HG02981 (cell line): ENCODE data around the gene EPHA1.
"Not testable (repeated sequence)": the region's sequence is repeated elsewhere in the genome, so short reads cannot be mapped to it uniquely, and the experiment has no call there.

Experiments used
- ATAC-seq: cut with Tn5 transposase; IDR thresholded peaks from one replicate; pipeline ENCODE4 v1.9.1; 2021; ENCODE audit warnings: mild to moderate bottlenecking, moderate library complexity; ENCODE audit not compliant: unreplicated experiment

EPHA1 gene

DNA sequence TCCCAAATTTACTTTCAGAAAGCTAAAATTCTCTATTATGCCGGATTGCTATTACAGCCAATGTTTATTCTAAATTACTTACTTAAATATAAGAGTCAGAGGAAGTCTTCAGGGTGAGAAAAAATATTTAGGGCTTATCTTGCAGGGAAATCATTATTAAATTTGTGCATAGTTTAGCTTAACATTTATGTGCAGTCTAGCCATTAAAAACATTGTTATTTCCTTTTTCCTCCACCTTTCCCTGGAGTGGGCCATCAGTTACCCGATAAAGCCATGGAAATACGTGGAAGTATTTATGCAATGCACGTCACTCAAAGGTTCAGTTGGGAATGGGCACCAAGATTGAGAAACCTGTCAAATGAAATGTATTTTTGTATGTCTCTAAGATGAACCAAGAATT, 25.1 kb upstream of the EPHA1 start:
- ATAC-seq: no peak

DNA sequence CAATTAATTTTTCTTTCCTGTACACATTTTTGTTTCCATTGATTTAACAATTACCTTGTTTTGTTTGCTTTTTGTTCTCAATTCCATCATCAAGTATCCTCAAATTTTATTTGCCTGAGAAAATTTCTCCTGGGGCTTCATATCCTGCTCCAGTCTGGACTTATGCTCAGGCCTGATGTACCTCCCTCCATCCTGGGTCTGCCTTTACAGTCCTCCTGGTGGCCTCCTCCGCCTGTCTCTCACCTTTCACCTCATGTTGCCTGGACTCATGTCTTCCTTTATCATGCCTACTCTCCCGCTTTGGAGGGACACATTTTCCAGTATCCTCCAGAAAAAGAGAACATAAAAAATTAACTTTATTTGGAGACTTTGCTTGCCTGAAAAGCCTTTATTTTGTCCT, 22.5 kb upstream of the EPHA1 start:
- no peak for ATAC-seq

DNA sequence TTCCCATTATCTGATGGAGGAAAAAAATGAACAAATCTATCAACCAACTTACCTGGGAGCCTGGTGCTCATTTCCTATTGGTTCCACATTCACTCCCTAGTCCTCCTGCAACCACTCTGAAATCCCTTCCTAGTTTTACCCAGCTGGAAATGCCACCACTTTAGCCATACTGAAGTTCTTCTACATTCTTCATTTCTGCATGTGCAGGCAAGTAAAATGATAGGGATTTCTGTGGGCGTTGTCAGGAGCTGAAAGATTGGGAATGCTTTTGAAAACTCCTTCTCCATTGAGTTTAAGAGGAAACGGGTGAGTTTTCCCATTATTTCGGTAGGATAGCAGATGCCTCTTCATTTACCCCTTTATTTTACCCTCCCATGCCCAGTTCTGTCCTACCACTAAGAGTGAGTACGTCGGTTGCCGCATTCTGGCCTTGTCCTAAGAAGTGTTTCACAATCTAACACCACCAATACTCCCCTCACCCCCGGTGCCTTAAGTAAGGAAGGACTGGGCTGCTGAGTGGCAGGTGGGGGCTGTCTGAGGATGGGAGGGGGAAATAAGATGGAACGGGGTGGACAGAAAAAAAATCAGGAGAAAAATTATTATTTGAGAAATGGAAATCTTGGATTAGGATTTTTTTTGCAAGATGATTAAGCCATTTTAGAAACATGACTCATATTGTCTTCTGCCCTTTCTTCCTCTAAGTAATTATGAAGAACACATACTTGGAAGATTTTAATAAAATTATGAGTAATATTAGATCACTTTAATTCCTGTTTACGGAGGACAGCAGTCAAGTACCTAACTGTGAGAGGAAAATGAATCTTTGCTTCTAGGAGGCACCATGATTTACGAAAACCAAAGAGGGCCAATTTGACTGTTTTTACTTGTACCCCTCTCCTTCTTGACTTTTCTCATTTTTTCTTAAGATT, 21.4 kb upstream of the EPHA1 start:
- no peak for ATAC-seq

DNA sequence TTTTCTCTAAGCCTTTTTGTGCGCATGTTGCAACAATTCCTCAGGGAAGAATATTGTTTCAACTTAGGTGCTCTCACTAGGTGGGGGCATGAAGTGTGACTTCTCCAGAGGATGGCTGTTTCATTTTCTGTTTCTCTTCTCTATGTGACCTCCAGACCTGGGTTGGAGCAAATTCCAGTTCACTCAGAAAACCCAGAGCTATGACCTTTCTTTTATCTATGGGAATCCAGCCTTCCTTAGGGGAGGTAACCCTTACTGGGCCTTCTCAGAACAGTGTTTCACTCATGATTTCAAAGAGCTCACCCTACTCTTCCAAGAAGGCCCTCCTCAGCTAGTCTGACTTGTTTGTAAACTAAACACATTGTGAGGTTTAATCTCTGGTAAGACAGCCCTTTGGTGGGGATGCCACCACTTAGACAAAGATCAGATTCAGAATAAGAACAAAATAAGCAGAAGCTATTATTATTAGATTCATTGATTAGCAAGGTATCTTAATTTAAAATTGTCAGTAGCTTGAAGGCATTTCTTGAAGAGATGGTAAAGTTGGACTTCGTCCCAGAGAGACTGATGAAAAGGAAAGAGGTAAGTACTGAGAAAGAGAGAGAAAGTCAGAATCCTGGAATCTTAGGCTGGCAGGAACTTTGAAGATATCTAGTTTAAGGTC, 18.0 kb upstream of the EPHA1 start:
- ATAC-seq: no peak

DNA sequence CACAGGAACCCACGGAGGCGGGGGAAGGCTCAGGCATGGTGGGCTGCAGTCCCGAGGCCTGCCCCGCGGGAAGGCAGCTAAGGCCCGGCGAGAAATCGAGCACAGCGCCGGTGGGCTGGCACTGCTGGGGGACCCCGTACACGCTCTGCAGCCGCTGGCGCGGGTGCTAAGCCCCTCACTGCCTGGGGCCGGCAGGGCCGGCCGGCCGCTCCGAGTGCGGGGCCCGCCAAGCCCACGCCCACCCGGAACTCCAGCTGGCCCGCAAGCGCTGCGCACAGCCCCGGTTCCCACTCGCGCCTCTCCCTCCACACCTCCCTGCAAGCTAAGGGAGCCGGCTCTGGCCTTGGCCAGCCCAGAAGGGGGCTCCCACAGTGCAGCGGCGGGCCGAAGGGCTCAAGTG, 15.8 kb upstream of the EPHA1 start:
- ATAC-seq: not testable (repeated sequence)

DNA sequence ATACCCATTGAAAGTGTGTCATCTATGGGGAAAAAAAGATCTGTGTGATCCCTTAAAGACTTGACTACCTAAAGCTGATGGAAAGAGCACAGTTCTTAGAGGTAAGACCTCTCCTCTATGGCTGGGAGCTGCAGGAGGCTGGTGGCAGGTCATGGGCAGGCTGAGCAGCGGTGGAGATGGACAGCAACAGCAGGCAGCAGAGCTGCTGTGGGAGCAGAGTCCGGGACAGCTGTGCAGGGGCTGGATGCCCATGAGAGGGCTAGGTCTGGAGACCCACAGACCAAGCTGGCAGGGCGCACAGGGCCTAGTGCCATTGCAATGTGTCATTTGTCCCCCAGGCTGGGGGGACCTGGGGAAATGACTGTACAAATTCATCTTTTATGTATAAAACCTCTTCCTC, 13.4 kb upstream of the EPHA1 start:
- ATAC-seq: no peak

DNA sequence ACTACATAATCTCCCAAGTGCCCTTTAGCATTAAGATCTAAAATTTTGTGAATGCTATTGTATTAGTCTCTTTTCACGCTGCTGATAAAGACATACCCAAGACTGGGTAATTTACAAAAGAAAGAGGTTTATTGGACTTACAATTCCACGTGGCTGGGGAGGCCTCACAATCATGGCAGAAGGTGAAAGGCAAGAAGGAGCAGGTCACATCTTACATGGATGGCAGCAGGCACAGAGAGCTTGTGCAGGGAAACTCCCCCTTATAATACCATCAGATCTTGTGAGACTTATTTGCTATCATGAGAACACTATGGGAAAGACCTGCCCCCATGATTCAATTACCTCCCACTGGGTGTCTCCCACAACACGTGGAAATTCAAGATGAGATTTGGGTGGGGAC, 12.0 kb upstream of the EPHA1 start:
- ATAC-seq: not testable (repeated sequence)

DNA sequence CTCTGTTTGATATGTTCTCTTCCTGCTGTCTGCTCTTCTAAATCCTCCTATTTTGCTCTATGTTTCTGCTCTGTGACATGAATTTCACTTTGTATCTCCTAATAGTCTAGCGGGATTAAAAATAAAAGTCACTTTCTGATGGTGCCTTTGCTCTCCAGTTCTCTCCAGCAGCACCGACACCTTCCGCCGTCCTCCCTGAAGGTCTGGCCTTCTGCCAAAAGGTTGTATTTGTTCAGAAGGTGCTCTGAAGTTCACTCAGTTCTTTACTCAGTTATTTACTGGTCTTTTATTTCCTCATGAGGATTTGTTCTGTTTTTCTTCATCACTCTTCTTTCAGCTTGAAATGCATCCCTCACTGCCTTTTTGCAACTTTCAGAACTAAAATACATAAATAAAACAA, 11.2 kb upstream of the EPHA1 start:
- no peak for ATAC-seq

DNA sequence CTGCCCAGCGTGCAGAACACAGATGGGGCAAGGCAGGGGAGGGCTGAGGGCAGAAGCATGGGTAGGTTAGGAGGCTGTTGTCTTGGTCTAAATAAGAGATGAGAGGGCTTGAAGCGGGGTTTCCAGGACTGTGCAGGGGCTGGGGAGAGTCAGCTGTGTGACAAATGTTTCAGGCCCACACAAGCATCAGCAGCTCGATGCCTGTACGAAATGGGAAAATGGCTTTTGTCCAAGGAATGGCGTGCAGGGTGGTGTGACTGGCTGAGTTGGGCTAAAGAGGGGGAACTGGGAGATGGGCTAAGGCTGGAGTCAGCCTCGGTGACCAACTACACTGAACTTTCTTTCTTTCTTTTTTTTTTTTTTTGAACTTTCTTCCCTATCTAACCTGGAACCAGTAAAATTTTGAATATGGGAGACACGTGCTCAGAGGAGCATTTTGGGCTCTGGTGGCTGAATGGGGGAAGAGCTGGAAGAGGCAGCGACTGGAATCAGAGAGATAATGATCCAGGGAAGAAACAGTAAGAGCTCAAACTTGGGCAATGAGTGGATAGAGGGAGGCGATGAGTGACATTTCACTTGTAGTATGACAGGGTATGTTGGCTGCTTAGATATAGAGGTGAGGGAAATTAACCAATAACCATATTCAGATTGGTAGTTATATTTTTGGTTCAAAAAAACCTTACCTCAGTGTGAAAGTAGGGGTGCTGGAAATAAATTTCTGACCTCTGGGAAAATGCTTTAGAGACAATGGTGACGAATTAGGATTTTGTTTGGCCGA, 10.2 kb upstream of the EPHA1 start:
- no peak for ATAC-seq

DNA sequence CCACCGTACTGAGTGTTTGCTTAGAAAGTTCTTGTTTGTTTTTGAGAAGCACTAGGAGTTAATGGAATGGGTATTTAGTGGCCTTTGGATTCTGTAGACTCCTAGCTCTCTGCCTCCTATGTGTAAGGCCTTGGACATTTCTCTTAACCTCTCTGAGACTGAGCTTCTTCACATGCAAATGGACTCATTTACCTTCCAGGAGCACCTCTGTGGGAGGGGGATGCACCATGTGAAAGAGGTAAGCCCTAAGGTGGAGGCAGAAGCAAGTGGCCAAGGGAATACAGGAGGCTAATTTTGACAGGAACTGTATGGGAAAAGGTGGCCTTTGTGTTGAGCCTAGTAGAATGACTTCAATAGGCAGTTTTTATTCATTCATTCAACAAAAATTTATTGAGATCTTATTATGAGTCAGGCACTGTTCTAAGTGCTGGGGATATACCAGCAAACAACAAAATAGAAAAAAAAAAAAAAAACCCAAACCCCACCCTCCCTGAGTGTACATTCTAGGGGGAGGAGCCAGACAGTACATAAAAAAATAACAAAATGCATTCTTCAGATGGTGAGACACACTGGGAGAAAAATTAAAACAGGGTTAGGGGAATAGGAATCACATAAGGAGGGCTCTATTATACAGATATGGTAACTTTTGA, 9.2 kb upstream of the EPHA1 start:
- ATAC-seq: no peak

DNA sequence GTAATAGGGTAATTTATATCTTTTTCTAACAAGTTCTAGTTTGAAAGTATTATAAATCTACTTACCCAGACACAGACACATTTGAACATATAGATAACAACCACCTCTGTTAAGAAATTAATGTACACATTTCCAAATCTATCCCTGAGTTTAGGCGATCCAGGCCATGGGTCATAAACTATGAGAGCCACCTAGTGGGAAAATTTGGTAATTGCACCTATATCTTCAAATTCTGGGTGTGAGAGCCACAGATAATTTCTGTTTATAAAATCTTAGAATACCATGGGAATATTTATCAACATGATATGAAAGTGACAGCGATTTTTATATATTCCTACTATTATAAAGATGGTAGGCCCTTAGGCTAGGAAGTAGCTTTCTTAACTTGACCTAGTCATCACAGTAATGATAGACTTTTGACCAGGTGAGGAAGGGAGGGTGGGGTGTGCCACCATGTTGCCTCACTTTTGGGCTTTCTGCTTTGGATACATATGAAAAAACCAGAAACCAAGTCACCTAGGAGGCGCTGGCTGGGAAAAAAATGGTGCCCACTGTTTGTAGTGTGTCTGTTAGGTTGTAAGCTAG, 8.0 kb upstream of the EPHA1 start:
- ATAC-seq: no peak

DNA sequence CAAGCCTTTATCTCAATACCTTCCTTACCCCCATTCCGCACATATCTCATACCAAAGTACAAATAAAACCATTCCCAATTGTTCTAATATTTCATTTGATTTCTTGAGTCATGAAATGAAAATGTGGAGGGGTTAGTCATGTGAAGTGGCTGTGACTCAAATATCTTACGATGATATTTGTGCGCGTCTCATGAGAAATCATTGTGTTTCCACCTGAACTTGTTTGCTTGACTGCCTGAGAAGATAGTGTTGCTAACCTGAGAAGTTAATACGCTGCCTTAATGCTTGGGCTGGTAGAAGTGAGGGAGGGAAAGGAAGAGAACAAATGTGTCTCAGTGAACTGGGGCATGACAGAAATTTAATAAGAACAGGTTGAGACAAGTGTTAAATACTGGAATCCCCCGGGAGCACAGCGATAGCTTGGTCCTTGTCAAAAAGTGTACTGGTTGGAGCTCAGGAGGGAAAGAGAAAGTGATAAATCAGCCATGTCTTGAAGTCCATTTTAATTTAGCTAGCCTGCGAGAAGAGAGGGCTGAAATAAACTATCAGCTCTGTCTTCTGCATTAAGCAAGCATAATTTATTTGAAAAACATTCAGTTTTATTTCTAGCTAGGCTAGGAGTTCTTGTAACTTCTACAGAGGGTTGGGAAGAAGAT, 7.2 kb upstream of the EPHA1 start:
- no peak for ATAC-seq

DNA sequence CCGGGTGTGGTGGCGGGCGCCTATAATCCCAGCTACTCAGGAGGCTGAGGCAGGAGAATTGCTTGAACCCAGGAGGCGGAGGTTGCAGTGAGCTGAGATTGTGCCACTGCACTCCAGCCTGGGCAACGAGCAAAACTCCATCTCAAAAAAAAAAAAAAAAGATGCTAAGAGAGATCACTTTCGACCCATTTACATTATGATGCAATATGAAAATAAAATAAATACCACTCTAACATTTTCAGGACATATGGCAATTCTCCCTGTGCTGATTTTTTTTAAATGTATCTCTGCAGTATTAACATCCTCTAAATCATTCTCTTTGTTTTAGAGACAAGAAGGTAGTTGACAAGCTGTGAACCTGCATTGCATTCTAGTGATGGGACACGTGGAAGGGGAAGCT, 6.6 kb upstream of the EPHA1 start:
- ATAC-seq: not testable (repeated sequence)

DNA sequence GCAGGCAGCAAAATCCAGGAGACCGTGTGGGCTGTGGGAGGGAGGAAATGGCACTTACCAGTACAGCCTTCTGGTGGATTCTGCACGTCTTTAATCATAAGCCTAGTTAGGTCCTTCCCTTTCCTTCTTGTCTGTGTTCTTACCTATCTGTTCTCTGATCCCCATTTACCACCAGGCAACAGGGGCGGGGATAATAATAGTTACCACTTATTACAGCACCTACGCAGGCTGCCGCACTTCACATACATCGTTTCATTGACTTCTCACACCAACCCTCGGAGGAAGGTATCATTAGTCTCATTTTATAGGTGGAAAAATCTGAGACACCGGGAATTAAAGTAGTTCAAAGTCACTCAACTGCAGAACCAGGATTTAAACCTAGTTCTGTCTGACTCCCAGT, 4.5 kb upstream of the EPHA1 start:
- no peak for ATAC-seq

DNA sequence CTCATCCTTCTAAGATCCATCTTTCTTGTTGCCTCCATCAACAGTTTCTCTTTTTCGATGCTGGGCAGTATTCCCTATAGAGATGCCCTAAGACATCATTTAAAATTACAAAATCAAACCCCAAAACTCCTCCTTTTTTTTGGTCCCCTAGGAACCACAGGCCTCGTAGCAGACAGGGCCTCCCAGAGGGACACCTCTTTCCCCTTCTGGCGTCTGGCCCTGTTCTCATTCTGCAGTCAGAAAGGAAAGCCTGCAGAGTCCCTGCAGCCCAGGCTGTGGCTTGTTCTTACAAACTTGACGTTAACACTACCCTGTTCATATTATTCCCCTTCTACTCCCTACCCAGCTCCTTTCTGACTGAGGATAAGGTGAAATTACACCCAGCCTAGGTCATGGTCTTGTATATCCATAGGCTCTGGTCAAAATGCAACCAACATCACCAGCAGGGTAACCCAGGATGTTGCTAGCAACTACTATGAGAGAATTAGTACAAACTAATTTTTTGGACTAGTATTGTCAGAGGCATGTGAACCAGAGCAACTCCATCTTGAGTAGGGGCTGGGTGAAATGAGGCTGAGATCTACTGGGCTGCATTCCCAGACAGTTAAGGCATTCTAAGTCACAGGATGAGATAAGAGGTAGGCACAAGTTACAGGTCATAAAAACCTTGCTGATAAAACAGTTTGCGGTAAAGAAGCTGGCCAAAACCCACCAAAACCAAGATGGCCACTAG, 3.5 kb upstream of the EPHA1 start:
- ATAC-seq: no peak

DNA sequence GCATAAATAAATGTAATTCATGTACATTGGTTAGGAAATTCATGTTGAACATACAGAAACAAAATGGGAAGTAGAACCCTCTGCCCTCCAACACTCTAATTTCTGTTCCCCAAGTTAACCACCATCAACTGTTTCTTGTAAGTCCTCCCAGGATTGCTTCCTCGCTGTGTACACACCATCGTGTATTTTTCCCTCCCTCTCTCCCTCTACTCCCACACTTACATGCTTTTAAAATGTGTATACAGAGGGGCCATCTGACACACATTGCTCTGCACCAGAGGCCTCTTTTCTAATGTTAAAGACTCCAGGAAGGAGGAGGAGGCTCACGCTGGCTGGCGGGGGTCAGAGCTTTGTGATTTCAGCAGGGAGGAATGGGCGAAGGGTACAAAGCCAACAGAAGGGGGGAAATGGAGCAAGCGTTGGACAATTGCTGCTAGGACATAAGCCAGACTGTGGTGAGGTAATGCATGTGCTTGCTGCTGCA, 1.9 kb upstream of the EPHA1 start:
- ATAC-seq: no peak

DNA sequence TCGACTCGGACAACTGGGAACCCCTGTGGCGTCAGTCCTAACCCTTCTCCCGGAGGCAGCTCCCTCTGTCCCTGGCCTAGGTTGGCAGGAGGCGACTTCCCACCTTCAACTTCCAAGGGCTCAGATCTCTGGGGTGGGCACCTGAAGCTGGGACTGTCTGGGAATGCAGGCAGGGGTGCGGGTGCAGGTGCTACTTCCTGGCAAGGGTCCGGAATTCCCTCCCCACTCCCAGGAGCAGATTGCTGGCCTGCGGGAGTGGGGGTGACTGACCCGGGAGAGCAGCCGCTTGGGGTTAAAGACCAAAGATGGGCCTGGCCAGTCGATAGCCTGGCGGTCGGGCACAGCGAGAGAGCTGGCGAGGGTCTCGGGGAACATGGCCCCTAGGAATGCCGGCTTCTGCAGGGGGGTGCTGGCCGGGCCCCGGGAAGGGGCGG, 387 bp downstream of the EPHA1 start:
- ATAC-seq: no peak

DNA sequence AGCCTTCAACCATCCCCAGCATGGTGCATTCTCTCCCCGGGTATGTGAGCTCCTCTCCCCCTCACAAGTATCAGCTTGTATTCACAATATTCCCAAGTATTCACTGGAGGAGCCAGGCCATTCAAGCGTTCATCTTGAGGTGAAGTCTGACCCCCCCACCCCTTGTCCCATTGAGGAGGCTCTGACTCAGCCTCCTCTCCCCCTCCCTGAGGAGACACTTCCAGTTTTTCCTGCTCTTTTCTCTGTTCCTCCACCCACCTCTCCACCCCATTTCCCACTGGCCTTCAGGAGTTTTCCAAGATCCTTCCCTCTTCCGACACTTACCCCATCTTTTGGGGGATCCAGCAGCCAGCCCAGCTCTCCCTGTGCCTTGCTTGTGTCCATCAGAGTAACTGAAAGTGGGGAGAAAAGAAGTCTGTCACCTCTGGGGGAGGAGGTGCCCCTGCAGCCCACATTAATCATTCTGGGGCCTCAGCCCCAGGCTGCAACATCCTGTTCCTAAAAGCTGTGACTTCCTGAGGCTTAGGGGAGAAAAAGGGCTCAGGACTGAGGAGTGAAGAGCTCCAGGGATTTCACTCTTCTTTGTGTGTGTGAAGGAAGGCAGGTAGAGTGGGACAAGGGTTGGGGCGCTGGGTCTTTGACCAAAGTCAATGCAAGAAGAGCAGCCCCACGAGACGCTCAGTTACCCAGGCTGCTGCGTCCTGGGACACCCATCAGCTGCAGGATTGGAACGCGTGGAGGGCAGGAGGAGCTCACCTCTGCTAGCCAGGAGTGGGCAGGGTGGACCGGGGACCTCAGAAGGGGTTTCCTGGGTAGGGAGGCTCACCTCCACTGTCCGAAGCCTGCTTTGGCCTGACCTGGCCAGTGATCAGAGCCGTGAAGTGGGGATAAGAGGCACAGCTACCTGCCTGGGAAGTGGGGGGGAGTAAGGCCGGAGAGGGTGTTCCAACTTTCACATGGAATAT, 1.1 kb downstream of the EPHA1 start:
- no peak for ATAC-seq
